H1 (cell line): Measurements from ENCODE around the gene PRRT1. TPM values are rescaled to one million over a fixed set of nuclear protein-coding genes. Genes with fewer than 3 reads are reported as not detected.

ENCODE experiments used
- CEBPB ChIP-seq: IDR thresholded peaks from 2 replicates; pipeline ENCODE4 v1.6.1; 2012; ENCODE audit warnings: low read depth, low read length
- POLR2AphosphoS5 ChIP-seq: IDR thresholded peaks from 2 replicates; pipeline ENCODE4 v1.6.1; 2011; ENCODE audit warnings: low read depth, low read length
- RNF2 ChIP-seq: fragments of 200-900, 300-1000 bp; sonication (generic); IDR thresholded peaks from 2 replicates; pipeline ENCODE4 v1.7.1; 2016; ENCODE audit warnings: borderline replicate concordance, low read depth, mild to moderate bottlenecking, antibody characterized with exemption, low read length; ENCODE audit not compliant: poor library complexity, severe bottlenecking; ENCODE audit errors: missing control alignments
- YY1 ChIP-seq: IDR thresholded peaks from 2 replicates; pipeline ENCODE4 v1.6.1; 2011; ENCODE audit warnings: low read depth, mild to moderate bottlenecking, low read length
- polyA plus RNA-seq, 7 experiments: library from polyadenylated mRNA; depleted of rRNA in 3 of 7; stranded (reverse) in 5 of 7; unstranded in 2 of 7; fragments of >200 nt in 5 of 7; fragments of 200-250 nt in 2 of 7; gene quantifications; 1 replicate in 5 of 7; 2 replicates in 1 of 7; 4 replicates in 1 of 7; pipeline versions ENCODE4 v1.2.1 to v1.2.3, GENCODE V29; 2011 to 2013; ENCODE audit warnings: missing spikeins in 2 of 7, mixed read lengths in 2 of 7
- total RNA-seq: library from RNA; stranded (reverse); fragmentation: NEBNext Ultra II Directional; extraction: Animal tissue kit (Norgen Biotek cat#: 25700); gene quantifications from 2 replicates; pipeline ENCODE4 v1.2.1, GENCODE V29; 2021
- TF ChIP-seq, protein P1 (sequence below): IDR thresholded peaks from 2 replicates; pipeline ENCODE4 v1.6.1; 2011; ENCODE audit warnings: low read length, improper control_type of control experiment
- TF ChIP-seq, protein P2 (sequence below): IDR thresholded peaks from 2 replicates; pipeline ENCODE4 v1.6.1; 2012; ENCODE audit warnings: inconsistent platforms
- TF ChIP-seq, protein P3 (sequence below): IDR thresholded peaks from 2 replicates; pipeline ENCODE4 v1.6.1; 2012; ENCODE audit warnings: inconsistent platforms
- TF ChIP-seq, protein P4 (sequence below): fragments of 300-600 bp; sonication (generic); IDR thresholded peaks from 2 replicates; pipeline ENCODE4 v1.7.1; 2012; ENCODE audit warnings: low read length, moderate library complexity, mild to moderate bottlenecking, inconsistent platforms; ENCODE audit not compliant: insufficient replicate concordance

Gene PRRT1
- total and polyA plus RNA-seq, 2 of the 8 experiments (the other 6 are each of a cell fraction or from before 2014, with no cell fraction given), result 0.71 to 2.8 TPM

DNA sequence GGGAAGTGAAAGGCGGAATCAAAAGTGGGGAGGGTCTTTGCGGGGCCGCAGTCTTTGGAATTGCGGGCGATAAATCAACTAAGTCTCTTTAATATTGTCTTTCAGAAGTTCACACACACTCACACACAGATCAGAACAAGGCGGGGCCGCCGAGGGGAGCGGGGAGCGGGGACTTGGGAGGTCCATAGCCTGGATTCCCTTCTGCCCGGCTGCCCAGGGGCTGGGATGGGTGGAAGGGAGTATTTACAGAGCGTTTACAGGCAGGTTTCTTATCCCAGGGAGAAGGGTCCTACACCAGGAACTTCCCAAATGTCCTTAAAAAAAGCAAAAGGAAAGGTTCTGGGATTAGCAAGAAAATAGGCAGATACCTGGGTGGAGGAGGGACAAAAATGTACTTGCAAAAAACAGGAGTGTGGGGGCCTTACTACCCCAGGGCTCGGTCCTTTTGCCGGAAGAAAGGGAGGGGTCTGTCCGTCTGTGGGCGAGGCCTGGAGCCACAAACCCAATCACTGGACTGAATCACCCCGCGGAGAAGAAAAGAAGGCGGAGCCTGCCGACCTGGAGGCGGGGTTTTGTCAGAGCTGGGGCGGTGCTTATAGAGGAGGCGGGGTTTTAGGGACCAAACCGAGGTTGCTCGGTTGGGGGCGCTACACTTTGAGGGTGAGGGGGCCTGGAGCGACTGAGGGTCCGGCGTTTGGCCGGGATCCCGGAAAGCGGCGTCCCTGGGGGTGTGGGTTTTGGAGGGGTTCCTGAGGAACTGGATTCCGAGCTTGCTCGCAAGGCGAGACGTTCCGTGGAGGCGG, 3.2 kb downstream of the PRRT1 start (continued):
- TF ChIP-seq, protein P1, sequence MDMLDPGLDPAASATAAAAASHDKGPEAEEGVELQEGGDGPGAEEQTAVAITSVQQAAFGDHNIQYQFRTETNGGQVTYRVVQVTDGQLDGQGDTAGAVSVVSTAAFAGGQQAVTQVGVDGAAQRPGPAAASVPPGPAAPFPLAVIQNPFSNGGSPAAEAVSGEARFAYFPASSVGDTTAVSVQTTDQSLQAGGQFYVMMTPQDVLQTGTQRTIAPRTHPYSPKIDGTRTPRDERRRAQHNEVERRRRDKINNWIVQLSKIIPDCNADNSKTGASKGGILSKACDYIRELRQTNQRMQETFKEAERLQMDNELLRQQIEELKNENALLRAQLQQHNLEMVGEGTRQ, result no peak
- no peak for TF ChIP-seq RNF2
- no peak for TF ChIP-seq YY1
- TF ChIP-seq, protein P2, sequence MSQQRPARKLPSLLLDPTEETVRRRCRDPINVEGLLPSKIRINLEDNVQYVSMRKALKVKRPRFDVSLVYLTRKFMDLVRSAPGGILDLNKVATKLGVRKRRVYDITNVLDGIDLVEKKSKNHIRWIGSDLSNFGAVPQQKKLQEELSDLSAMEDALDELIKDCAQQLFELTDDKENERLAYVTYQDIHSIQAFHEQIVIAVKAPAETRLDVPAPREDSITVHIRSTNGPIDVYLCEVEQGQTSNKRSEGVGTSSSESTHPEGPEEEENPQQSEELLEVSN, result no peak
- TF ChIP-seq, protein P3, sequence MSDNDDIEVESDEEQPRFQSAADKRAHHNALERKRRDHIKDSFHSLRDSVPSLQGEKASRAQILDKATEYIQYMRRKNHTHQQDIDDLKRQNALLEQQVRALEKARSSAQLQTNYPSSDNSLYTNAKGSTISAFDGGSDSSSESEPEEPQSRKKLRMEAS, result no peak
- TF ChIP-seq, protein P4, sequence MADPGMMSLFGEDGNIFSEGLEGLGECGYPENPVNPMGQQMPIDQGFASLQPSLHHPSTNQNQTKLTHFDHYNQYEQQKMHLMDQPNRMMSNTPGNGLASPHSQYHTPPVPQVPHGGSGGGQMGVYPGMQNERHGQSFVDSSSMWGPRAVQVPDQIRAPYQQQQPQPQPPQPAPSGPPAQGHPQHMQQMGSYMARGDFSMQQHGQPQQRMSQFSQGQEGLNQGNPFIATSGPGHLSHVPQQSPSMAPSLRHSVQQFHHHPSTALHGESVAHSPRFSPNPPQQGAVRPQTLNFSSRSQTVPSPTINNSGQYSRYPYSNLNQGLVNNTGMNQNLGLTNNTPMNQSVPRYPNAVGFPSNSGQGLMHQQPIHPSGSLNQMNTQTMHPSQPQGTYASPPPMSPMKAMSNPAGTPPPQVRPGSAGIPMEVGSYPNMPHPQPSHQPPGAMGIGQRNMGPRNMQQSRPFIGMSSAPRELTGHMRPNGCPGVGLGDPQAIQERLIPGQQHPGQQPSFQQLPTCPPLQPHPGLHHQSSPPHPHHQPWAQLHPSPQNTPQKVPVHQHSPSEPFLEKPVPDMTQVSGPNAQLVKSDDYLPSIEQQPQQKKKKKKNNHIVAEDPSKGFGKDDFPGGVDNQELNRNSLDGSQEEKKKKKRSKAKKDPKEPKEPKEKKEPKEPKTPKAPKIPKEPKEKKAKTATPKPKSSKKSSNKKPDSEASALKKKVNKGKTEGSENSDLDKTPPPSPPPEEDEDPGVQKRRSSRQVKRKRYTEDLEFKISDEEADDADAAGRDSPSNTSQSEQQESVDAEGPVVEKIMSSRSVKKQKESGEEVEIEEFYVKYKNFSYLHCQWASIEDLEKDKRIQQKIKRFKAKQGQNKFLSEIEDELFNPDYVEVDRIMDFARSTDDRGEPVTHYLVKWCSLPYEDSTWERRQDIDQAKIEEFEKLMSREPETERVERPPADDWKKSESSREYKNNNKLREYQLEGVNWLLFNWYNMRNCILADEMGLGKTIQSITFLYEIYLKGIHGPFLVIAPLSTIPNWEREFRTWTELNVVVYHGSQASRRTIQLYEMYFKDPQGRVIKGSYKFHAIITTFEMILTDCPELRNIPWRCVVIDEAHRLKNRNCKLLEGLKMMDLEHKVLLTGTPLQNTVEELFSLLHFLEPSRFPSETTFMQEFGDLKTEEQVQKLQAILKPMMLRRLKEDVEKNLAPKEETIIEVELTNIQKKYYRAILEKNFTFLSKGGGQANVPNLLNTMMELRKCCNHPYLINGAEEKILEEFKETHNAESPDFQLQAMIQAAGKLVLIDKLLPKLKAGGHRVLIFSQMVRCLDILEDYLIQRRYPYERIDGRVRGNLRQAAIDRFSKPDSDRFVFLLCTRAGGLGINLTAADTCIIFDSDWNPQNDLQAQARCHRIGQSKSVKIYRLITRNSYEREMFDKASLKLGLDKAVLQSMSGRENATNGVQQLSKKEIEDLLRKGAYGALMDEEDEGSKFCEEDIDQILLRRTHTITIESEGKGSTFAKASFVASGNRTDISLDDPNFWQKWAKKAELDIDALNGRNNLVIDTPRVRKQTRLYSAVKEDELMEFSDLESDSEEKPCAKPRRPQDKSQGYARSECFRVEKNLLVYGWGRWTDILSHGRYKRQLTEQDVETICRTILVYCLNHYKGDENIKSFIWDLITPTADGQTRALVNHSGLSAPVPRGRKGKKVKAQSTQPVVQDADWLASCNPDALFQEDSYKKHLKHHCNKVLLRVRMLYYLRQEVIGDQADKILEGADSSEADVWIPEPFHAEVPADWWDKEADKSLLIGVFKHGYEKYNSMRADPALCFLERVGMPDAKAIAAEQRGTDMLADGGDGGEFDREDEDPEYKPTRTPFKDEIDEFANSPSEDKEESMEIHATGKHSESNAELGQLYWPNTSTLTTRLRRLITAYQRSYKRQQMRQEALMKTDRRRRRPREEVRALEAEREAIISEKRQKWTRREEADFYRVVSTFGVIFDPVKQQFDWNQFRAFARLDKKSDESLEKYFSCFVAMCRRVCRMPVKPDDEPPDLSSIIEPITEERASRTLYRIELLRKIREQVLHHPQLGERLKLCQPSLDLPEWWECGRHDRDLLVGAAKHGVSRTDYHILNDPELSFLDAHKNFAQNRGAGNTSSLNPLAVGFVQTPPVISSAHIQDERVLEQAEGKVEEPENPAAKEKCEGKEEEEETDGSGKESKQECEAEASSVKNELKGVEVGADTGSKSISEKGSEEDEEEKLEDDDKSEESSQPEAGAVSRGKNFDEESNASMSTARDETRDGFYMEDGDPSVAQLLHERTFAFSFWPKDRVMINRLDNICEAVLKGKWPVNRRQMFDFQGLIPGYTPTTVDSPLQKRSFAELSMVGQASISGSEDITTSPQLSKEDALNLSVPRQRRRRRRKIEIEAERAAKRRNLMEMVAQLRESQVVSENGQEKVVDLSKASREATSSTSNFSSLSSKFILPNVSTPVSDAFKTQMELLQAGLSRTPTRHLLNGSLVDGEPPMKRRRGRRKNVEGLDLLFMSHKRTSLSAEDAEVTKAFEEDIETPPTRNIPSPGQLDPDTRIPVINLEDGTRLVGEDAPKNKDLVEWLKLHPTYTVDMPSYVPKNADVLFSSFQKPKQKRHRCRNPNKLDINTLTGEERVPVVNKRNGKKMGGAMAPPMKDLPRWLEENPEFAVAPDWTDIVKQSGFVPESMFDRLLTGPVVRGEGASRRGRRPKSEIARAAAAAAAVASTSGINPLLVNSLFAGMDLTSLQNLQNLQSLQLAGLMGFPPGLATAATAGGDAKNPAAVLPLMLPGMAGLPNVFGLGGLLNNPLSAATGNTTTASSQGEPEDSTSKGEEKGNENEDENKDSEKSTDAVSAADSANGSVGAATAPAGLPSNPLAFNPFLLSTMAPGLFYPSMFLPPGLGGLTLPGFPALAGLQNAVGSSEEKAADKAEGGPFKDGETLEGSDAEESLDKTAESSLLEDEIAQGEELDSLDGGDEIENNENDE, result no peak
- no peak for TF ChIP-seq CEBPB
- no peak for TF ChIP-seq POLR2AphosphoS5
